Activated T-cell treated with anti-CD3 and anti-CD28 coated beads, Interleukin-2, amount 50 U/mL, for 72 hours (primary cell): ENCODE measurements around the gene ASPHD1. TPM values are rescaled to one million over a fixed set of nuclear protein-coding genes. Genes with fewer than 3 reads are reported as not detected.
"Not testable (repeated sequence)": the region's sequence is repeated elsewhere in the genome, so short reads cannot be mapped to it uniquely, and the experiment has no call there.

Experiments
- ATAC-seq, 2 donors: fragments of 150-1000 bp; cut with Tn5 transposase; replicated peaks in 1 of 2; 2 replicates each; pipeline ENCODE4 v1.10.0; 2021; ENCODE audit warnings: moderate library complexity in 2 of 2, mild to moderate bottlenecking in 1 of 2
- DNase-seq, 2 donors: peaks; one replicate each; pipeline ENCODE4 v3.0.0; 2021 to 2022; ENCODE audit warnings: mixed read lengths in 1 of 2
- H3K27ac Mint-ChIP-seq: one replicate; pipeline ENCODE4 v1.8.0; 2022; ENCODE audit warnings: mild to moderate bottlenecking, moderate library complexity, mixed read lengths
- H3K27me3 Mint-ChIP-seq: one replicate; pipeline ENCODE4 v1.8.0; 2022; ENCODE audit warnings: low read depth, mixed read lengths
- H3K36me3 Mint-ChIP-seq, 2 donors: one replicate each; pipeline ENCODE4 v1.8.0; 2022; ENCODE audit warnings: mixed read lengths in 2 of 2, mild to moderate bottlenecking in 1 of 2; ENCODE audit not compliant: insufficient read depth in 2 of 2
- H3K4me1 Mint-ChIP-seq: one replicate; pipeline ENCODE4 v1.8.0; 2022; ENCODE audit warnings: low read depth, mixed read lengths
- H3K4me3 Mint-ChIP-seq, 2 donors: one replicate each; pipeline ENCODE4 v1.8.0; 2022; ENCODE audit warnings: mild to moderate bottlenecking in 2 of 2, mixed read lengths in 2 of 2, moderate library complexity in 2 of 2
- H3K9me3 Mint-ChIP-seq, 2 donors: one replicate each; pipeline ENCODE4 v1.8.0; 2022; ENCODE audit warnings: mixed read lengths in 2 of 2
- total RNA-seq, 2 donors: library from RNA; stranded (reverse); gene quantifications; one replicate each; pipeline ENCODE4 v1.2.3, GENCODE V29; 2022

Gene ASPHD1
- total RNA-seq, 2 donors from 2014 or later = 0.82 to 0.93 TPM

DNA sequence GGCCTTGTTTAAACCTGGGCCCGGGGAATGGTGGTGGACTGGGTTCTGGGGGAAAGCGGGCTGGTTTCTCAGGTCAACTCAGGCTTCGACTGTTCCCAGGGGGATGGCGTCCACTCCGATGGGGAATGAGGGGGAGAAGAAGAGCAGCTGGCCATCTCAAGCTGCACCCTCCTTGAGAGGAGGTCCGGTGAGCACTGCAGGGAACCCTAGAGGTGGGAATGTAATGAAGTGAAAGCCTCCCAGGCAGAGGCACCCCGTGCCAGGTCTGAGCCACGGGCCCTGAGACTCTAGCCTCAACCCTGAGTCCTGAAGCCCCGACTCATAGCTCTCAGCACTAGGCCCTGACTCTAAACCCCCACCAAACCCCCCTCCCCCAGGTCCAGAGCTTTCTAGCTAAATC is 36.1 kb upstream of the ASPHD1 start:
- Mint-ChIP-seq H3K9me3 (no peaks in the 10 kb centered on the region), H3K27ac (no peak overlapping the region), H3K4me1 (peaks cover 30% of the 10 kb centered on the region), H3K27me3 (no peaks in the 10 kb centered on the region), H3K4me3 (no peak overlapping the region), H3K36me3 (peaks cover 2 to 5% of the 10 kb centered on the region in 2 donors)
- DNase-seq (no peak), ATAC-seq (no peak)

DNA sequence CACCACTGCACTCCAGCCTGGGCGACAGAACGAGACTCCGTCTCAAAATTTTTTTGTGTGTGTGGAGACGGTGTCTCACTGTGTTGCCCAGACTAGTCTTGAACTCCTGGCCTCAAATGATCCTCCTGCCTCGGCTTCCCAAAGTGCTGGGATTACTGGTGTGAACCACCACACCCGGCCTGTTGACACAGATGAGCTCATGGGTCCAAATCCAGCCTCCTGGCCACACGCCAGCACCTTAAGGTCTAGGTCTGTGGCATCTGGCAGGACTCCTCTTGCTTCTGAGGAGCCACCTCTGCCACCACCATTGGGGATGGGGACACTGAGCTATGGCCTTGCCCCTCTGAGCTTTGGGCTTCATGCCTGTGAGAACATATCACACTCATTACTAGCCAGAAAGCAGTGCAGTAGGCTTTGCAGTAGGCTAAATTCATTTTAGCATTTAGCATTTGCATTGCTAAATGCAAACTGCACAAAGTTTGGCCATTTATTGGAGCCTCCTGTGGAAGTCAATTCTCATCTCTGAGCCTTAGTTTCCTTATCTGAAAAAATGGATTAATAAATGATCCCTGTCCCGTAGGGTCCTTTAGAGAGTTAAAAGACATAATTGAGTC is 31.8 kb upstream of the ASPHD1 start:
- Mint-ChIP-seq H3K27me3 (no peaks in the 10 kb centered on the region), H3K4me3 (no peak overlapping the region), H3K9me3 (no peaks in the 10 kb centered on the region), H3K36me3 (no peaks in the 10 kb centered on the region), H3K4me1 (peaks cover 2% of the 10 kb centered on the region), H3K27ac (no peak overlapping the region)
- ATAC-seq = no peak
- no peak for DNase-seq

DNA sequence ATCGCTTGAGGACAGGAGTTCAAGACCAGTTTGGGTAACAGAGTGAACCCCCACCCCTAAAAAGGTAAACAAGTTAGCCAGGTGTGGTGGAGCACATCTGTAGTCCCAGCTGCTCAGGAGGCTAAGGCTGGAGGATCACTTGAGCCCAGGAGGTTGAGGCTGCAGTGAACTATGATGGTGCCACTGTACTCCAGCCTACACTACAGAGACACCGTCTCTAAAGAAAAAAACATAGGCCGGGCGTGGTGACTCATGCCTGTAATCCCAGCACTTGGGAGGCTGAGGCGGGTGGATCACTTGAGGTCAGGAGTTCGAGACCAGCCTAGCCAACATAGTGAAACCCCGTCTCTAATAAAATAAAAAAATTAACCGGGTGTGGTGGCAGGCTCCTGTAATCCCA is 31.2 kb upstream of the ASPHD1 start:
- not testable (repeated sequence) for H3K9me3 Mint-ChIP-seq, ATAC-seq, H3K27me3 Mint-ChIP-seq, H3K4me1 Mint-ChIP-seq, DNase-seq, H3K27ac Mint-ChIP-seq, H3K4me3 Mint-ChIP-seq, H3K36me3 Mint-ChIP-seq

DNA sequence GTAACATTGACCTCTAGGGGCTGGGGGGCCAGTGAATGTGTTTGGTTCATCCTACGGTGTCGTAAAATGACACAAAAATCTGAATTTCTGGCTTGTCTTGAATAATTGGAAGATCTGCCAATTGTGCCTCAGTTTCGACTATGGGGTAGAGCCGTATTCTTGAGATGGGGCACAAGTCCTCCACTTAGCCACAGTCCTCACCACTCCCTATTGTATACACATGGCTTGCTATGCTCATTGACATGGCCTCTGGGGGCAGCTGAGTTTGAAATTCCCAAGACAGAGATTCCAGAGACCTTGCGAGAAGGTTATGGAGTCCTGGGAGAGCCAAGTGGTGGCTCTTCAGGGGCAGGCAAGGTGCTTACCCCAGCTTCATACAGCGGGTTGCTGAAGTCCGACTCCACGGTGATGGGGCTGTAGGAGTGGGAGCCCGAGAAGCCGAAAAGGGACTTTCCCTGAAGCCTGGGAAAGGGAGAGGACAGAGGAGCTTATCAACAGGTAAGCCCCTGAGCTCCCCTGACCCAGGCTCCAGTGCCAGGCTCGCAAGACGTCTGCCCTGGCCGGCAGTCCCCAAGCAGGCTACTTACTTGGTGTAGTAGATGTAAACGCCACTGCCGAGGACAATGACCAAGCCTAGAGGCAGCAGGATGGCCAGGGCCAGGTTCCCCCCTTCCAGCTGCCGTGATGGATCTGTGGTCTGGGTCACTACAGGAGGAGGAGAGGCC is 28.3 kb upstream of the ASPHD1 start:
- DNase-seq (no peak), ATAC-seq (no peak)
- Mint-ChIP-seq H3K27me3 (peaks cover 11% of the 10 kb centered on the region), H3K4me1 (peaks cover 9% of the 10 kb centered on the region), H3K36me3 (no peaks in the 10 kb centered on the region), H3K27ac (no peak overlapping the region), H3K9me3 (no peaks in the 10 kb centered on the region), H3K4me3 (no peak overlapping the region)

DNA sequence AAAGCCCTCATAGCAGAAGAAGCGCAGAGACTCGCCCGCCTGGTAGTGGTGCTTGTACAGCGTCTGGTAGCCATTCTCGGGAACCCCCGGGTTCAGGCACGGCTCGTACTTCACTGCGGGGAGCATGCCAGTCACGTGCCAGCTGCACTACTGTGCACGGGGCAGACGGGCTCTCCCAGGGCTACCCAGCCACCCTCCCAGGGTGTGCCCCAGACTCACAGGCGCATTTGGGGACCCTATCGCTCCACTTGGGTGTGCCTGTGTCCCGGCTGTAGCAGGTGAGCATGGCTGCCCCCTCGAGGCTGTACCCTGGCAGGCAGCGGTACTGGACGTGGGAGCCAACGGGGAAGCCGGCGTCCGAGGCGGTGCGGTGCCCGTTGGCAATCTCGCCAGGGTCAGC is 27.0 kb upstream of the ASPHD1 start:
- Mint-ChIP-seq H3K9me3 (no peaks in the 10 kb centered on the region), H3K27ac (no peak overlapping the region), H3K27me3 (peaks cover 23% of the 10 kb centered on the region), H3K4me1 (peaks cover 20% of the 10 kb centered on the region), H3K36me3 (no peaks in the 10 kb centered on the region), H3K4me3 (no peak overlapping the region)
- no peak for ATAC-seq
- DNase-seq = no peak

DNA sequence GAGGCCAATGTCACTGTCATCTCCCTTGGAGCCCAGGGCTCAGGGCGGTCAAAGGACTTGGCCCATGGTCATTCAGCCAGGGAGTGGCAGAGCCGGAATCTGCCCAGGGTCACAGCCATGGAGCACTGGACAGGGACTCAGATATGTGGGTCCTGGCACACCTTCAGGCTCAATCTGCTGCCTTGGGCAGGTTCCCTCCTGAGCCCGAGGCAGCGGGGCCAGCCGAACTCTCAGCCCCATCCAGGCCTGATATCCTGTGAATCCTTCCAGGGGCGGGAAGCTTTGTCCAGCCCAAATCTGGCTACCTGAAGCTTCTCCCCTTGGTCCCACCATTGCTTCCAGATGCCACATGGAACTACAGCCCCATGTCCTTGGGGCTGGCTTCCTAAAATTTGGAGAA is 25.1 kb upstream of the ASPHD1 start:
- ATAC-seq = no peak
- no peak overlapping the region for H3K4me3 Mint-ChIP-seq
- H3K36me3 Mint-ChIP-seq = no peaks in the 10 kb centered on the region
- H3K27me3 Mint-ChIP-seq = peaks cover 30% of the 10 kb centered on the region
- no peaks in the 10 kb centered on the region for H3K9me3 Mint-ChIP-seq
- no peak overlapping the region for H3K27ac Mint-ChIP-seq
- peaks cover 20% of the 10 kb centered on the region for H3K4me1 Mint-ChIP-seq
- DNase-seq = no peak

DNA sequence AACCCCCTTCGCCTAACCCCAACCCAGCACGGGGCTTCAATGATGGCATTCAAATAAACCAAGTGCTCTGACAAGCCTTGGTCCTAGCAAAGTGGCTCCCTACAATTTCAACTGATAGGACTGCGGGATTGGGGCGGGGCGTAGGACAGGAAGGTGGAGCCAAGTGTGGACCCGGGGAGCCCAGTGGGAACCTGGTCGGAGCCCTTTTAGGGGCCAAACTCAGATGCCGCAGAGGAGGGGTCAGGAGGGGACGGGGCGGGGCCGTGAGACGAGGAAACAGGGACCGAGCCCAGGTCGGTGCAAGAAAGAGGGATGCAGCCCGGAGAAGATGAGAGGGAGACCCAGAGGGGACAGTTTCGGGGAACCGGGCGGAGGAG is 24.1 kb upstream of the ASPHD1 start:
- Mint-ChIP-seq H3K36me3 (no peaks in the 10 kb centered on the region), H3K4me3 (peak overlapping the region; percentile 26 to 85), H3K27ac (no peak overlapping the region), H3K27me3 (peaks cover 30% of the 10 kb centered on the region), H3K9me3 (no peaks in the 10 kb centered on the region), H3K4me1 (peaks cover 20% of the 10 kb centered on the region)
- ATAC-seq (no peak), DNase-seq (no peak)

DNA sequence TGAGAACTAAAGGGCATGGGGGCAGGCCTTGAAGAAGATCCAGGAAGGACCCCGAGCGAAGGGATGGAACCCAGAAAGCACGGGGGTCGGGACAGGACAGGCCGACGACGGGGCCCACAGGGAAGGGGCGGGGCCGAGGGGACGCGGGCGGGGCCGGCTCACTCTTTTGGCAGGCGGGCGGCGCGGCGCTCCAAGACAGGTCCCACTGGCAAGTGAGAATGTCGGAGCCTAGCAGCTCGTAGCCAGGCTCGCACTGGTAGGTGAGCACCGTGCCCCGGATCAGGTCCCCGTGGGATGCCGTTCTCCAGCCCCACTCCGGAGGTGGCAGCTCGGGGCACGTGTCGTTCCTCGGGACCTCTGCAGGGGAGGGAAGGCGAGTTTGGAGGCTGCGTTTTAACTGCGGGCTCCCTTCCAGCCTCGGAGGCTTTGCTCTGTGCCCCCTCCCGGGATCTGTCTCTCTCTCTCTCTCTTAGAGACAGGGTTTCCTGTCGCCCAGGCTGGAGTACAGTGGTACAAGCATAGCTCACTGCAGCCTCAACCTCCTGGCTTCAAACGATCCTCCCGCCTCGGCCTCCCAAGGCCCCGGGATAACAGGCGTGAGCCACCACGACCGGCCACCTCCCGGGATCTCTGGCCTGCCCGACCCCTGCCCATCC is 23.6 kb upstream of the ASPHD1 start:
- DNase-seq = peak; percentile 47 to 51
- Mint-ChIP-seq H3K4me3 (peak overlapping the region; percentile 26 to 85), H3K36me3 (no peaks in the 10 kb centered on the region), H3K4me1 (peaks cover 20% of the 10 kb centered on the region), H3K27ac (no peak overlapping the region), H3K9me3 (no peaks in the 10 kb centered on the region), H3K27me3 (peaks cover 30% of the 10 kb centered on the region)
- peak; percentile 36 to 46 for ATAC-seq

DNA sequence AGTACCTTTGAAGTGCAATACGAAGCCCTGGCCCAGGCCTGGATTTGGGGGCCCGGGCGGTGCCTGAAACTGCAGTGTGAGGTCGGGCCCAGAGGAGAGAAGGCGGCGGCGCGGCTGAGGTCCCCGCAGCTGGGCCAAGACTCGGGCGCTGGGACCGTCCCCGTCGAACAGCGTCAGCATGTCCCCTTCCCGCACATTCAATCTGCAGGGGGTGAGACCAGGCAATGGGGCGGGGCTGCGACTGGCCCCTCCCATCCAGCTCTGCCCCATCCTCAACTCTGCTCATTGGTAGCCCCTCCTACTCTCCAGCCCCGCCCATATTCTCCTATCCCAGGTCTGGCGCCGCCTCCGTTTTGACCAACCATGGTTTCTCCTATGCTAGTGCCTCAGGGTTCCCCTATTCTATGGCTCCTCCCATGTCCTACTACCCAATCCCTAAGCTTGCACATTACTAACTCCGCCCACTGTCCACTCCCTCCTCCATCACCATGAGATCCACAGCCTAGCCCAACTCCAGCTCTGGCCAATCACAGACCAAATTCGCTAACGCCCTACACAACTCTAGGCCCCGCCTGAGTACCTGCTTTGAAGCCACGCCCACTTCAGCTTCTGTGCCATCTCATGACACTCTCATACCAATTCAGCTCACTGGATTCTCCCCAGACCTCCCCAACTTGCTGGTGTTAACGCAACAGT is 22.9 kb upstream of the ASPHD1 start:
- peaks cover 30% of the 10 kb centered on the region for H3K27me3 Mint-ChIP-seq
- DNase-seq (peak; percentile 73 to 84), ATAC-seq (peak; percentile 90 to 91)
- H3K36me3 Mint-ChIP-seq = no peaks in the 10 kb centered on the region
- no peak overlapping the region for H3K27ac Mint-ChIP-seq
- no peaks in the 10 kb centered on the region for H3K9me3 Mint-ChIP-seq
- H3K4me3 Mint-ChIP-seq = peak overlapping the region; percentile 26 to 85
- peaks cover 20% of the 10 kb centered on the region for H3K4me1 Mint-ChIP-seq

DNA sequence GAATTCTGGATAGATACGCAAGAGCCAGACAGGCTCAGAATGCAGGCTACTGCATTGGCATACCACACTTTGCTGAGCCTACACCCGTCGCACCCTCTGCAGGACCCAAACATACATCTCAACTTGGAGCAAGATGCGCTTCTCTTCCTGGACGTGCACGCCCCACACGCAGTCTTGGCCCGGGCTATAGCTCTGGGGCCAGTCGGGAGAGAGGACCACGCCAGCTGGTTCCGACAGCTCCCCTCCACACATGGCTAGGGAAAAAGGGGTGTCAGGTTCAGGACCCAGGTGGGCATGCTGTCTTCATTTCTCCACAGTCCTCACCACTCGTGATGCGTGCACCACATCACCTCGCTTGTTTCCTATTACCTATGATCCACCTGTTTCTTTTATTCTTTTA is 22.1 kb upstream of the ASPHD1 start:
- H3K27ac Mint-ChIP-seq = no peak overlapping the region
- peaks cover 30% of the 10 kb centered on the region for H3K27me3 Mint-ChIP-seq

DNA sequence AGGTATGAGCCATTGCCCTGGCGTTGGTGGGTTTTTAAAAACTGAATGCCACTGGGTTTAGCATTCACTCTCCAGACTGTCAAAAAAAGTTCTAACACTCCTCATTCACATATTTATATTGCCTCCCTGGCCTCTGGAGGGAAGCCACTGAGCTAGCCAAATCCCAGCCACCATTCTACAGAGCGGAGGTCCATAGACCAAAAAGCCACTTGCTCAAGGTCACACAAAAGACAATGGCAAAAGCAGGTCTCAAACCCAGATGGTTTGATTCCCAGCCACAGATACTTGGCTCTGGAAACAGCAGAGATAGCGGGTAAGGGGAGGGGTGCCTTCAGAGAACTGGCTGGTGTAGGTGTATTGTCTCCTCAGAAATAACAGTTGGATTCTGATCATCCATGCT is 19.2 kb upstream of the ASPHD1 start:
- no peak overlapping the region for H3K27ac Mint-ChIP-seq
- H3K4me3 Mint-ChIP-seq = no peak overlapping the region
- ATAC-seq (no peak), DNase-seq (no peak)
- H3K9me3 Mint-ChIP-seq = no peaks in the 10 kb centered on the region
- H3K27me3 Mint-ChIP-seq = peaks cover 30% of the 10 kb centered on the region
- H3K4me1 Mint-ChIP-seq = peaks cover 19% of the 10 kb centered on the region
- H3K36me3 Mint-ChIP-seq = no peaks in the 10 kb centered on the region

More for the DNA sequence above, 22.1 kb upstream of the ASPHD1 start:
- ATAC-seq (no peak), DNase-seq (no peak)
- H3K4me3 Mint-ChIP-seq = no peak overlapping the region
- no peaks in the 10 kb centered on the region for H3K9me3 Mint-ChIP-seq
- no peaks in the 10 kb centered on the region for H3K36me3 Mint-ChIP-seq
- peaks cover 20% of the 10 kb centered on the region for H3K4me1 Mint-ChIP-seq

DNA sequence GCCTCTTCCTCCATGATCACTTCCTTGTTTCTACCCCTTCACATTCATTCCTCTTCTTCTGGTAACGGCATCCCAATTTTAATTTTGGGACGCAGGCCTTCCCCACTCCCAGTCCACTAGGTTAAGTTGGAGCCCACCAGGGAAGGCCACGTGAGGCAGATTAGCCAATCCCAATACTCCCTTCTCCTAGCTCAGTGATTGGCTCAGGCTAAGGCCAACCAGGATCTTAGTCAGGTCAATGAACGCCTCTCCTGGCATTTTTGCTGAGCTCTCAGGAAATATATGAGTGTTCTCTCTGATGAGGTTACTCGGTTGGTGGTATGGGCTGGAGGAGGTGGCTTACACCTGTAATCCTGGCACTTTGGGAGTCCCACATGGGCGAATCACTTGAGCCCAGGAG is 16.3 kb upstream of the ASPHD1 start:
- no peaks in the 10 kb centered on the region for H3K9me3 Mint-ChIP-seq
- no peaks in the 10 kb centered on the region for H3K36me3 Mint-ChIP-seq
- DNase-seq = no peak
- no peaks in the 10 kb centered on the region for H3K4me1 Mint-ChIP-seq
- peaks cover 12% of the 10 kb centered on the region for H3K27me3 Mint-ChIP-seq
- H3K27ac Mint-ChIP-seq = no peak overlapping the region
- H3K4me3 Mint-ChIP-seq = no peak overlapping the region
- ATAC-seq = no peak

DNA sequence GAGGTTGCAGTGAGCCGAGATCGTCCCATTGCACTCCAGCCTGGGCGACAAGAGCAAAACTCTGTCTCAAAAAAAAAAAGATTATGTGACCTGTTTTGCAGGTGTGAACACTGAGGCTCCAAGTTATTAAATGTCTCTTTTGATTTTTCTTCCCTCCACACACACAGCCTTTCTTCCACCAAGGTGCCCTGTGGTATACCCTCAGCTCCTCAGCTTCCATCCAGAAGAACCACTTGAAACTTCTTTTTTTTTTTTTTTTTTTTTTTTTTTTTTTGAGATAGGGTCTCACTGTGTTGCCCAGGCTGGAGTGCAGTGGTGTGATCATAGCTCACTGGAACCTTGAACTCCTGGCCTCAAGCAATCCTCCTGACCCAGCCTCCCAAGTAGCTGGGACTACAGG is 10.9 kb upstream of the ASPHD1 start:
- DNase-seq, H3K36me3 Mint-ChIP-seq, H3K27me3 Mint-ChIP-seq, H3K4me1 Mint-ChIP-seq, H3K4me3 Mint-ChIP-seq, H3K27ac Mint-ChIP-seq, H3K9me3 Mint-ChIP-seq, ATAC-seq: not testable (repeated sequence)
